GM19438 (cell line): ENCODE data around the gene KLHDC1.
"Not testable (repeated sequence)": the region's sequence is repeated elsewhere in the genome, so short reads cannot be mapped to it uniquely, and the experiment has no call there.

ENCODE experiments used
- ATAC-seq: cut with Tn5 transposase; IDR thresholded peaks from one replicate; pipeline ENCODE4 v1.9.1; 2021; ENCODE audit warnings: low read depth; ENCODE audit not compliant: unreplicated experiment

KLHDC1 gene

DNA sequence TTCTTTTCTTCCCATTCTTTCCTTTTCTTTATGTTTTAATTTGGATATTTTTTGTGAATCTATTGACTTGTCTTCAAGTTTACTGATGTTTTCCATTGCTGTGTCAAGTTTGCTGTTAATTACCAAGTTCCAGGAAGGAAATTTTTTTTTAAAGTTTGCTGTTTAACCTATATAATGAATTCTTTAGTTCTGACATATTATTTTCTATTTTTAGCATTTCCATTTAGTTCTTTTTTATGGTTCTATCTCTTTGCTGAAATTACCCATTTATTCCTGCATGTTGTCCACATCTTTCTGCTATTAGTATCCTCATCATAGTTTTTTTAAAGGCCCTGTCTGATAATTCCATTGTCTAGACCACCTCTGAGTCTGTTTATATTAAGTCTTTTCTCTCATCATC lies 27.8 kb downstream of the KLHDC1 start:
- ATAC-seq, result no peak

DNA sequence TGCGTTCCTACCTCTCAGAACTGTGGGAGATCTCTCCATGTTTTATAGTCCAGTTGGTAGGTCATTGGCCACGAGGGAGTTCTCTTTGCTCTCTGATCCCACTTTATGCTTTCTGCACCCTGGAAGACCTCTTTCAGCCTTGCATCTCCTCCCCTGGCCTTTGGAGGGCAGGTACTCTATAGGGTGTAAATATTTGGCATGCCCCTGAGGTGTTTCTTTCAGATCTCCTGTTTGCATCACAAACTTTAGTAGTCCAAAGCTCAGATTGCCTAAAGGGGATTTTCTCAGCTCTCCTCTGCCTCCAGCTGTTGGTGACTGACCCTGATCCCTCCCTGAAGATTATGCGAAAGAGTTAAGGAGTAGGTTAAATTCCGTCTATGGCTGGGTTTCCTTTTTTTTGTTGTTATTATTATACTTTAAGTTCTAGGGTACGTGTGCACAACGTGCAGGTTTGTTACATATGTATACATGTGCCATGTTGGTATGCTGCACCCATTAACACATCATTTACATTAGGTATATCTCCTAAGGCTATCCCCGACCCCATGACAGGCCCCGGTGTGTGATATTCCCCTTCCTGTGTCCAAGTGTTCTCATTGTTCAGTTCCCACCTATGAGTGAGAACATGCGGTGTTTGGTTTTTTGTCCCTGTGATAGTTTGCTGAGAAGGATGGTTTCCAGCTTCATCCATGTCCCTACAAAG lies 29.0 kb downstream of the KLHDC1 start:
- not testable (repeated sequence) for ATAC-seq

DNA sequence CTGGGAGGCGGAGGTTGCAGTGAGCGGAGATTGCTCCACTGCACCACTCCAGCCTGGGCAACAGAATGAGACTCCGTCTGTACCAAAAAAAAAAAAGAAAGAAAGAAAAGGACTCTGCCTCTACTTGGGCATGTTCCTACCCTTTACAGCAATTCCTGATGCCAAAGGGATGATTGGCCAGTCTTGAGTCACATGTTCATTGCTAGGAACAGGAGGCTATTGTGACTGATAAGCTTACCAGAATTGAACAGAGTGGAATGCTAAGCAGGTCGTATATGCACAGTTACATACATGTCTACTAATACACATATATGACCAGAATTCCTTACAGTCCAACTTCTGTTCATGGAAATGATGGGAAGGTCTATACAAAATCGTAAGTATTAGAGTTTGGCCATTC lies 34.3 kb downstream of the KLHDC1 start:
- ATAC-seq, result no peak

DNA sequence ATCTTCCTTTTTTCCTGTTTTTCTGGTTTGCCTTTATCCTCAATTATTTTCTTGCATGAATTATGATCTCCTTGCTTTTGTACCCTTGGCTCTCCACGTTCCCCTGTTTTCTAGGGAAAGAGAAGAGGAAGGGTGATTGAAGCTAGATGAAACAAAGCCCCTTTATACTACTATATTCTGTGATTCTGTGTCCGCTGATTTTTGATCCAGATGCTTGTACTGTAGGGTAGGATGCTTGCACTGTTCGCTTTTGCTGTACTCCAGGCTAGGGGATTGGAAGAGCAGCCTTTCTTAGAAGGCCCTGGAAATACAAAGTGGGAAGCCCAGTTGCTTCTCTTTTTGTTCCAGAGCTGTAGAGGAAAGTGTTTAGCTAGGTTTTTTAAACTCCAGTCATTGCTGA lies 40.0 kb downstream of the KLHDC1 start:
- ATAC-seq, result no peak

DNA sequence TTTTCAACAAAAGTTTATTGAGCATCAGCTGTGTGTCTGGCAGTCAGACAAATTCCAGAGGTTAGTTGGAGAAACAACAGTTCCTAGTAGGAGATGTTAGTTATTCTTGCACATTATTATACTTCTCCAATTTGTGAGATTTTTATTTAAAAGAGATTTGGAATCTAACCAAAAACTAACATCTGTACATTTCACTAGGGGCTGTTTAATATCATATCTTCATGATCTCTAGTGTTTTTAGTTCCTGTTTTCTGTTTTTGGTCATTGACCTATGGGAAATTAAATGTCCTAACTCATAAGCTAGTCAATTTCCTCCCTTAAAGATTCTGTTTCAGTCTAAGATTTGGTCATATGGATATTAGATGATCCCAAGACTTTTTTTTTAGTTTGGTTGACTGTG lies 40.9 kb downstream of the KLHDC1 start:
- ATAC-seq, result no peak

DNA sequence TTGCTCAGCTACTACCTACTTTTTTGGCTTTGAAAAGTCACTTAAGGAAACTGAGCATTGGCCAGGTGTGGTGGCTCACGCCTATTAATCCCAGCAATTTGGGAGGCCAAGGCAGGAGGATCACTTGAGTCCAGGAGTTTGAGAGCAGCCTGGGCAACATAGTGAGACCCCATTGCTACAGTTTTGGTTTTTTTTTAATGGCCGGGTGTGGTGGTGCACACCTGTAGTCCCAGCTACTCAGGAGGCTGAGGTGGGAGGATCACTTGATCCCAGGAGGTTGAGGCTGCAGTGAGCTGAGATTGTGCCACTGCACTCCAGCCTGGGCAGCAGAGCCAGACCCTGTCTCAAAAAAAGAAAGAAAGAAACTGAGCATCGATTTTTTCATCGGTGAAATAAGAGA lies 42.7 kb downstream of the KLHDC1 start:
- not testable (repeated sequence) for ATAC-seq

DNA sequence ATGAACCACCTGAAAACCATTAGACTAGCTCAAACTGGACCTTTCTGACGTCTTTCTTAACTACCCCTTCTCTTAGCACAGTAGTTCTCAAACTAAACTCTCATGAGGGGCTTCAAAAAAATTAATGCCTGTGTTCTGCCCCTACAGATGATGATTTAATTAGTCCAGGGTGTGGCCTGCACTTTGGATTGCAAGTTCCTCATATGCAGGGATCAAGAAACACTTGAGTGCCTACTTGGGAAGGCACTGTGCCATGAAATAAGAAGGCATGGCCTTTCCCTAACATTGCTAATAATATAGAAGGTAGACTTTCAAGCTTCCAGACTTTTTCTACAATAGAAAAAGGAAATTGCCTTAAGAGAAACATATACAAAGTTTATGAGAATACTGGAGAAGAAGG lies 52.3 kb downstream of the KLHDC1 start:
- ATAC-seq, result no peak

DNA sequence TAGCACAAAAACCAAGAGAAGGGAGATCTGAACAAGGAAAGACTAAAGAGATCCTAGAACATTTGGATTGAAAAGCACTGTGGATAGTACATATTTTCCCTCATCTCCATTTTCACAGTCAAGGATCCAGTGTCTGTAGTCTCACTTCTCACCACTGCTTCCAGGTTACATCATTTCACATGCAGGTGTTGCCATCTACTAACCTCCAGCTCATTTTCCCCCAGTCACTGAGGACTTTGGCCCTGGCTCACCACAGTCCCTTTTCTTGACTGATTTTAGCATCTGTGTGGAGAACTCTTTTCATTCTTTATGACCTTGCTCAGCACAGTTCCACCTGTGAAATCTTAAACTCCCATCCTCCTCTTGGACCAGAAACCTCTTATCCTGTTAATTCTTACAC lies 53.6 kb downstream of the KLHDC1 start:
- not testable (repeated sequence) for ATAC-seq

DNA sequence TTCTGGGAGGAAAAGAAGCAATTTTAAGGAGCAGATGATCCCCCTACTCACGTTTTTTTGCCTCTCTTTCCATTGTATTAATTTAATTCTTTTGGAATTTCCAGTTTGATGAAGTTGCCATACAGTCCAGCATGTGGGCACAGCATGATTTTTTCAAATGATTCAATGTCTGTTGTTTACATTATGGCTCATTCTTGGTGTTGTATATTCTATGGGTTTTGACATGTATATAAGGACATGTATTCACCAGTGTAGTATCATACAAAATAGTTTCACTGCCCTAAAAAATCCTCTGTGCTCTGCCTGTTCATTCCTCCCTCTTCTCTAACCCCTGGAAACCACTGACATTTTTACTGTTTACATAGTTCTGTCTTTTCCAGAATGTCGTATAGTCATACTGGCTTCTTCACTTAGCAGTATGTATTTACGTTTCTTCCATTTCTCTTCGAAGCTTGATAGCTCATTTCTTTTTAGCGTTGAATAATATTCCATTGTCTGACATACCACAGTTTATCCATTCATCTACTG lies 61.7 kb downstream of the KLHDC1 start:
- ATAC-seq, result no peak

DNA sequence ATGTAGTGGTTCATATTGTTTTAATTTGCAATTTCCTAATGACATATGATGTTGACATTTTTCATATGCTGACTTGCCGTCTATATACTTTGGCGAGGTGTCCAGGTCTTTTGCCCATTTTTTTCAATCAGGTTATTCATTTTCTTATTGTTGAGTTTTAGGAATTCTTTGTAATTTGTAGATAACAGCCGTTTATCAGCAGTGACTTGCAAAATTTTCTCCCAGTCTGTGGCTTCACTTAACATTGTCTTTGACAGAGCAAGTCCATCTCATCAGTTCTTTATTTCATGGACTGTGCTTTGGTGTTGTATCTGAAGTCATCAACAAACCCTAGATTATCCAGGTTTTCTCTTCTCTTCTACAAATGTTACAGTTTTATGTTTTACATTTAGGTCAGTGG lies 62.5 kb downstream of the KLHDC1 start:
- ATAC-seq, result no peak

DNA sequence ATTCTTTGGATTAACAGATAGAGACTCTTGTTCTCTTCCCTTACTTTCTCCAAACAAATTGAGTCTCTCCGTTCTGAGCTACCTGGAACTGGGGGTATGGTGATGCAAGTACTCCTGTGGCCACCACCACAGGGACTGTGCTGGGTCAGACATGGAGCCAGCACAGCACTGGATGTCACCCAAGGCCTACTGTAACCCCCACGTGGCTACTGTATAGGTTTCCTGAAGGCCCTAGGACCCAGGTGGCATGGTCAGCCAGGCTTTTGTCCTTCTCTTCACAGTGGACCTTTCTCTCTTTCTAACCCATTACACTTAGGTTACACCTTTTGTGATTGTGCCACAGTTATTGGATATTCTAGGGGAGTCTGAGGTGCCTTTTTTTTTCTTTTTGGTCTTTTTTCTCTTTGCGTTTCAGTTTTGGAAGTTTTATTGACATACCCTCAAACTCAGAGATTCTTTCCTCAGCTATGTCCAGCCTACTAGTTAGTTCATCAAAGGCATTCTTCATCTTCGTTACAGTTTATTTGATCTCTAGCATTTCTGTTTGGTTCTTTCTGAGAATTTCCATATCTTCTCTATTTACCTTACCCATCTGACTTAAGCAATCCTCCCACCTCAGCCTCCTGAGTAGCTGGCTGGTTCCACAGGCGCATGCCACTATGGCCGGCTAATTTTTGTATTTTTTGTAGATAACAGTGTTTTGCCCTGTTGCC lies 69.1 kb downstream of the KLHDC1 start:
- ATAC-seq, result no peak

DNA sequence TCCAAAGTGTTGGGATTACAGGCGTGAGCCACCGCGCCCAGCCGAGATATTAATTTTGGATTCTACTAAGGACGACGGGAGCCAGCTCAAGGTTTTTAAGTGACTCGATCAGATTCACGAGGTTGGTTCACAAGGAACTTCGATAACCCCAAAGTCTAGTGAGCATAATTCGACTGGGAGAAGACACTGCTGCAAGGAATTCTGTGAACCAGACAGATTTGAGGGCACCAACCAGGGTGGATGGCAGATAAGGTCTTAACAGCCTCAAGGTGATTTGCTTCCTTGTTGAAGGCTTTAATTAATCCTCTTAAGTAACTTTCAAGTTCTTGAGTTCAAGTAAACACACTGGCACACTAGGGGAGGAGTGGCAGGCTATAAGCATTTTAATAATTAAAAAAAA lies 73.9 kb downstream of the KLHDC1 start:
- no peak for ATAC-seq

DNA sequence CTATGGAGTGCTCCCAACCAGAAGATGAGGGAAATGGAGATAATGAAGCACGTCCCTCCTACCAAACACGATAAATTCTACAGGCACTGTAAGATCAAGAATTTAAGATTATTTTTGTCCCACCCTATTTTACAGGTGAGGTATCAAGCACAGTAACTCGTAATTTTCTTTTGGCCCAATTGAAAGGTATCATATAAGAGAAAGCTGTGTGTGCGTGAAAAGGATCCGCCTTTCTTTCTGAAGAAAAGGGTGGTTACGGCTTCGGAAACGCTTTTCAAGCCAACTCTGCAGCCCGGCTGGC lies 74.3 kb downstream of the KLHDC1 start:
- no peak for ATAC-seq

DNA sequence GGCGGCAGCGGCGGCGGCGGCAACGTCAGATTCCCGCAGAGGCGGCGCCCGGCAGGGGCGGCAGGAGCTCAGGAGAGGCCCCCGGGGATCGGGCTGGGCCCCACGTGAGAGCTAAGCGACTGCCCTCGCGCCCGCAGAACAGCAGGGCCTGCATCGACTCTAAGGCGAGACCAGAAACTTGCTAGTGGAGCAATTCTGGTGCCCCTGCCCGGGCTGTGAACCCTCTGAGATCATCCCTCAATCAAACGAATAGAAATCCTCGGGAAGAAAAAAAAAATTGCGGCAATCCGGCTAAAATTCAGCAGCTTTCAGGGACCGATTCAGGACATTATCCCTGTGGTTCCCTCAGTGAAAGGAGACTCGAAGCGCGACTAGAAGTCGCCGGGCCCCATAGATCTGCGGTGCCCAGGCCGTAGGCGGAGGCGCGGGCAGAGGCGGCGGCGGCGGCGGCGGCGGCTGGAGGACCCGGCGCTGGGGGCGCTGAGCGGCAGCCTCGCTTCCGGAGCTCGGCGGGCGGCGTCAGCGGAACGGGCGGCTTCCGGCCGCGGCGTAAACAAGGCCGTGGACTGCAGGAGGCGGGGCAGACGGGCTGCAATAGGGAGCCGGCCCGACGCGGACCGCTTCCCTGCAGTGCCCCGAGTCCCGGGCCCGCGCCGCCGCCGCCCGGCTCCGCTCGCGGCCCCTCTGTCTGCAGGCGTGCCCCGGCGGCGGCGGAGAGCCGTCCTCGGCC lies 74.8 kb downstream of the KLHDC1 start, which contains the start of gene KLHDC2:
Gene KLHDC2, plus strand, starts transcription at position 583 of the 730 bp plus-strand sequence. CDS start 316 bp downstream, outside the sequence.
- ATAC-seq, result peak; percentile 89

DNA sequence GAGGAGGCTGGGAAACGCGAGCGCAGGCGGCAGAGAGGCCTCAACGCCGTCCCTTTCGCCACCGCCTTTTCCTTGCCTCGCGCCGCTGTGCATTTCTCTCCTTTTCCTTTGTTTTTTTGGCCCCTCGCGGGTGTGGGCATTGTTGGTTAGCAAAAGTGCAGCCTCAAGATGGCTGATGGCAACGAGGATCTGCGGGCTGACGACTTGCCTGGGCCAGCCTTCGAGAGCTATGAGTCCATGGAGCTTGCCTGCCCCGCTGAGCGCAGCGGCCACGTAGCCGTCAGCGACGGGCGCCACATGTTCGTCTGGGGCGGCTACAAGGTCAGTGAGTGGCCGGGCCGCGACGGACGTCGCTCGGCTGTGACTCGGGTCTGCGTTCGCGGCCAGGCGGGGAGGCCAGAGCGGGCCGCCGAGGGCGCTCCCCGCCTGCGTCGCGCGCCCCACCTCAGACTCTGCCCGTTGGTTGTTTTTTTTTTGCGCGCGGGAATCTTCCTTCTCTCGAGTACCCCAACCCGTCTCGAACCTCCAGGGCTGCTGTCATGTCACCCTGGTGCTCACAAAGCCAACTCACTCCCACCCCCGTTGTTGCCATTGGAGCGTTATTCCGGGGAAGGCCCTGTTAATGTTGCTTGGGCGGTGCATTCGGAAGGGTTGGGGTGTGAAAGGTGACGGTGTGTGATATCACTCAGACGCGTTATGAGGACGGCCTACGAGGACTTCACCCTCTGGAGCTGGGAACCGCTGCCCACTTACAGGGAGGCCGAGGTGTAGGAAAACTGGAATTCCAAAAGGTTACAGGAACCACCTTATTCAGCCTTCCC lies 75.6 kb downstream of the KLHDC1 start:
- ATAC-seq, result peak; percentile 25

DNA sequence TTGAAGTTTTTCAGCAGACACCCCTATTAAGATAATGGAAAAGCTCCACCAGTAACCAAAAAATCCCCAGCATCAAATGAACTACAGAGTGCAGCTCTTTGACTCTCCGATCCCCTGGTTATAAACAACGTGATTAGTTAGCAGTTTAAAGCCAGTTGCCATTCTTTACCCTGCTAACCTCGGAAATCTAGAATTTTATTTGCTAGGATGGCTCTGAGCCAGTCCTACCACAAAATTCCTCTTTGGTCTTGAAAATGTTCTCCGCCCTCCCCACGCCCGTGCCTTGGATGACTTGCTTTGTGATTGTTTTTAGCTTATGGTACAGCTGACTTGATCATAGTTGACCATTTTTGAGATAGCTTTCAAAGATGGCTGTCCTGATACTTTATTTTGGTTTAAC lies 76.3 kb downstream of the KLHDC1 start:
- ATAC-seq, result no peak

DNA sequence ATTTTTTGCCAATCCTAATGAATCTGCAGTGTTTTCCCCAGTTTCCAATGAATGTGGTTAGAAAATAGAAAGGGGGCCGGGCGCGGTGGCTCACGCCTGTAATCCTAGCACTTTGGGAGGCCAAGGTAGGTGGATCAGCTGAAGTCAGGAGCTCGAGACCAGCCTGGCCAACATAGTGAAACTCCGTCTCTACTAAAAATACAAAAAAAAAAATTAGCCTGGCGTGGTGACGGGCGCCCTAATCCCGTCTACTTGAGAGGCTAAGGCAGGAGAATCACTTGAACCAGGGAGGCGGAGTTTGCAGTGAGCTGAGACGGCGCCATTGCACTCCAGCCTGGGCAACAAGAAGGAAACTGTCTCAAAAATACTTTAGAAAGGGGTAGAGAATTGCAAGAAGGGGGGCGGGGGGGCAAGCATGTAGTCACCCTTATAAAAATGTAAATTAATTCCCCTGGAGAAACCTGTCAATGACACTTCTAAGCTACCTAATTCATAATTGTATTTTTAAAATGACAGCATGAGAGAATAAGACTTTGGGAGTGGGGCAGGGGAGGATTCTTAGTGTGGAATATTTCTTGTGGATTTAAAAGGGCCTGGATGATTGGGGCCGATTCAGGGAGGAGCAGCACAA lies 76.8 kb downstream of the KLHDC1 start:
- ATAC-seq, result no peak

DNA sequence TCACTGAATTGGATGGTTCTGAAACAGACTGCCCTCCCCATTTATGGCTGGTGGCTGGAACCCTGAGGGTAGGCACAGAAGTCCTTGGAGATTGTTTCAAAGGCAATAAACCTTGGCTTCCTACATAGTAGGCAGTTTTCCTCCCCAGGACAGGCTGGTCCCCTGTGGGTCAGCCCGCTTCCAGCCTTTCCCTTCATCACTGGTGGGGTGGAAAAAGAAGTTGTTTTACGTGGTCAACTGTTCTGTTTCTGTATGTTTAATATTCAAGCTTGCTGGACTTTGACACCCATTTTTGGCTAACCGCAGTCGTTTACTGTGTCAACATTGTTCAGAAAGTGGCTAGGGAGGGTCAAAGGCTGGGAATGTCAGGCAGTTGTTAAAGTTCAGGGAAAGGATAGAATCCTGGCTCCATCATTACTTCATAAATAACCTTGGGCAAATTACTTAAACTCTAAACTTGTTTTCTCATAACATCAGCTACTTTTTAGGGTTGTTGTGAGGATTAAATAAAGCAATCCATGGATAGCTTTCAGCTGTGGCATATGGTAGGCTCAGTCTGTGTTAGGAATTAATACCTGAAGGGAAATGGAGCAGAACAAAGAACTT lies 77.4 kb downstream of the KLHDC1 start:
- ATAC-seq, result no peak

DNA sequence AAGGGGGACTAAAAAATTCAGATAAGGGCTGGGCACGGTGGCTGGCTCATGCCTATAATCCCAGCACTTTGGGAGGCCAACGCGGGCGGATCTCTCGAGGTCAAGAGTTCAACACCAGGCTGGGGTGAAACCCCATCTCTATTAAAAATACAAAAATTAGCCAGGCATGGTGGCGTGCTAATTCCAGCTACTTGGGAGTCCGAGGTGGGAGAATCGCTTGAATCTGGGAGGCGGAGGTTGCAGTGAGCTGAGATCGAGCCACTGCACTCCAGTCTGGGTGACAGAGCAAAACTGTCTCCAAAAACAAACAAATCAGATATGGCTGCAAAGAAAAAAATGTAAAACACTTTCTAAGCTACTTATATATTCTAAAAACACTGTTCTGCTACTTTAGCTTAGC lies 78.8 kb downstream of the KLHDC1 start:
- not testable (repeated sequence) for ATAC-seq

DNA sequence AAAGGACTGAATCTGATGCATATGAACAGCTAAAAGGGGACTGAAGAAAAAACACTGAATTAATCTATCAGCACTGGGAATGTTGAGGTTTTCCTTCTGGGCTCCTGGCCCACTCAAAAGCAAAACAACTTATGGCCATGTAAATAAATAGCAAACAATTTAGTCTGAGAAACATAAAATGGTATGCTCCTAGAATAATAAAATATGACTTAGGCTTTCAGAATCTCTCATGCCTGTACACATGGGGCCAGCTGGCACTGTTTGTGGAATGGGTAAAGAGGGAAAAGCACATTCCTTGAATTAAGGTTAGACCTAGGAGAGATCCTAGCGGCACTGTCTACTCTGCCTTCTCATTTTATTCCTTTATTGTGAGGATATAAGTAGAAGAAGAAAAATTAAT lies 81.2 kb downstream of the KLHDC1 start:
- ATAC-seq, result no peak
